ENCODE data around the gene RABEP1. TPM values are rescaled to one million over a fixed set of nuclear protein-coding genes. Genes with fewer than 3 reads are reported as not detected.

RABEP1 gene
- total and polyA plus RNA-seq, 2 experiments from 2014 or later = 37.0 to 88.1 TPM

- DNase-seq (ENCODE audit: low spot score) = no peak
- H3F3A ChIP-seq (replicated peaks; ENCODE audit: low read depth) = peaks cover 4% of the 10 kb centered on the region; the same call in 1 of the 2 replicates
- Mint-ChIP-seq H3K4me1 (peaks cover 38% of the 10 kb centered on the region), H3K9me3 (no peaks in the 10 kb centered on the region; the same call in 2 of the 3 replicates), H3K4me3 (no peak overlapping the region), H3K27ac (no peak overlapping the region), H3K36me3 (ENCODE audit: low read depth) (peaks cover 4% of the 10 kb centered on the region; the same call in 2 of the 3 replicates), H3K27me3 (ENCODE audit: insufficient read depth, low read depth, poor library complexity) (peaks cover 12% of the 10 kb centered on the region)
- H3K4me2 ChIP-seq = peak overlapping the region; percentile 100; the same call in 1 of the 2 replicates
- H3K36me3 ChIP-seq (ENCODE audit: insufficient read depth) = no peaks in the 10 kb centered on the region; the same call in 1 of the 2 replicates
- no peaks in the 10 kb centered on the region; the same call in 1 of the 2 replicates for H3K27me3 ChIP-seq (ENCODE audit: insufficient read depth)
- no peak overlapping the region for H3K27ac ChIP-seq (ENCODE audit: low read depth)
- peaks cover 71% of the 10 kb centered on the region for H3K79me2 ChIP-seq (replicated peaks; ENCODE audit: insufficient read depth)
- H2AFZ ChIP-seq = no peak overlapping the region
- no peak for ATAC-seq
- H3K4me3 ChIP-seq = peak overlapping the region; percentile 24; the same call in 1 of the 2 replicates
- no peaks in the 10 kb centered on the region for H3K9me2 ChIP-seq (ENCODE audit: insufficient read depth)
- peaks cover 45% of the 10 kb centered on the region for H3K4me1 ChIP-seq (ENCODE audit: insufficient read depth)
- H4K20me1 ChIP-seq (replicated peaks; ENCODE audit: insufficient read depth) = peaks cover 5% of the 10 kb centered on the region; the same call in 1 of the 2 replicates
- TF ChIP-seq EZH2phosphoT487 (IDR thresholded peaks at IDR 0.05; ENCODE audit: unreplicated experiment) (no peak), REST (IDR thresholded peaks at IDR 0.05; ENCODE audit: unreplicated experiment) (no peak), CTCF (conservative IDR thresholded peaks at IDR 0.05; ENCODE audit: low read depth in 2 of 2) (no peak), NANOG (IDR thresholded peaks at IDR 0.05; ENCODE audit: borderline replicate concordance) (no peak), ZNF114 (CRISPR knock-in tag; IDR thresholded peaks at IDR 0.05) (no peak), POLR2AphosphoS5 (IDR thresholded peaks at IDR 0.05; ENCODE audit: low read depth) (no peak), ZNF462 (CRISPR knock-in tag; IDR thresholded peaks at IDR 0.05) (no peak), STAT1 (IDR thresholded peaks at IDR 0.05; ENCODE audit: unreplicated experiment) (no peak), JUNB (IDR thresholded peaks at IDR 0.05; ENCODE audit: unreplicated experiment) (no peak), EZH2 (IDR thresholded peaks at IDR 0.05; ENCODE audit: low read depth, unreplicated experiment) (no peak), ETS1 (IDR thresholded peaks at IDR 0.05) (no peak), ZNF331 (CRISPR knock-in tag; IDR thresholded peaks at IDR 0.05; ENCODE audit: low read depth) (no peak), CREB1 (CRISPR knock-in tag; IDR thresholded peaks at IDR 0.05; ENCODE audit: low read depth) (no peak)
Observed at GRCh38 chr17:5284681-5285080, 2.6 kb downstream of the RABEP1 start.

All from GM23338 (cell line).